Measurements from ENCODE around the gene MYD88. TPM values are rescaled to one million over a fixed set of nuclear protein-coding genes. Genes with fewer than 3 reads are reported as not detected.

Gene MYD88
- total RNA-seq, 1 donor from 2014 or later: 31.1 TPM

- Mint-ChIP-seq H3K27ac (peak overlapping the region; percentile 74), H3K27me3 (no peaks in the 10 kb centered on the region), H3K36me3 (peaks cover 9% of the 10 kb centered on the region), H3K4me3 (peak overlapping the region; percentile 32), H3K4me1 (ENCODE audit: unreplicated experiment) (peaks cover 17% of the 10 kb centered on the region), H3K9me3 (no peaks in the 10 kb centered on the region)
- no peak for TF ChIP-seq CTCF (conservative IDR thresholded peaks at IDR 0.05)
- DNase-seq (ENCODE audit: extremely low spot score, unreplicated experiment): no peak
These were observed 30.5 kb downstream of the MYD88 start for GRCh38 chr3:38169027-38169317.

- Mint-ChIP-seq H3K4me1 (ENCODE audit: unreplicated experiment) (peaks cover 26% of the 10 kb centered on the region), H3K4me3 (no peak overlapping the region), H3K27me3 (no peaks in the 10 kb centered on the region), H3K9me3 (no peaks in the 10 kb centered on the region), H3K27ac (no peak overlapping the region), H3K36me3 (peaks cover 9% of the 10 kb centered on the region)
- DNase-seq (ENCODE audit: extremely low spot score, unreplicated experiment): no peak
- TF ChIP-seq CTCF (conservative IDR thresholded peaks at IDR 0.05): no peak
These were observed 32.3 kb downstream of the MYD88 start for GRCh38 chr3:38170722-38171121.

GRCh38 chr3:38171622-38172021 is 33.2 kb downstream of the MYD88 start:
- peaks cover 27% of the 10 kb centered on the region for H3K4me1 Mint-ChIP-seq (ENCODE audit: unreplicated experiment)

GRCh38 chr3:38173834-38174418 is 35.5 kb downstream of the MYD88 start:
- H3K4me1 Mint-ChIP-seq (ENCODE audit: unreplicated experiment): peaks cover 22% of the 10 kb centered on the region

More at GRCh38 chr3:38171622-38172021, 33.2 kb downstream of the MYD88 start:
- H3K36me3 Mint-ChIP-seq: peaks cover 5% of the 10 kb centered on the region
- H3K27me3 Mint-ChIP-seq: no peaks in the 10 kb centered on the region
- TF ChIP-seq CTCF (conservative IDR thresholded peaks at IDR 0.05): no peak
- H3K9me3 Mint-ChIP-seq: no peaks in the 10 kb centered on the region
- H3K27ac Mint-ChIP-seq: no peak overlapping the region
- no peak for DNase-seq (ENCODE audit: extremely low spot score, unreplicated experiment)
- no peak overlapping the region for H3K4me3 Mint-ChIP-seq

GRCh38 chr3:38177181-38177580 is 38.7 kb downstream of the MYD88 start:
- no peak overlapping the region for H3K4me3 Mint-ChIP-seq
- peaks cover 23% of the 10 kb centered on the region for H3K4me1 Mint-ChIP-seq (ENCODE audit: unreplicated experiment)
- no peaks in the 10 kb centered on the region for H3K9me3 Mint-ChIP-seq
- no peak for DNase-seq (ENCODE audit: extremely low spot score, unreplicated experiment)
- no peak for TF ChIP-seq CTCF (conservative IDR thresholded peaks at IDR 0.05)
- peak overlapping the region; percentile 37 for H3K27ac Mint-ChIP-seq
- H3K36me3 Mint-ChIP-seq: peaks cover 10% of the 10 kb centered on the region
- no peaks in the 10 kb centered on the region for H3K27me3 Mint-ChIP-seq

More at GRCh38 chr3:38173834-38174418, 35.5 kb downstream of the MYD88 start:
- no peak for DNase-seq (ENCODE audit: extremely low spot score, unreplicated experiment)
- no peak overlapping the region for H3K27ac Mint-ChIP-seq
- H3K27me3 Mint-ChIP-seq: no peaks in the 10 kb centered on the region
- H3K36me3 Mint-ChIP-seq: peaks cover 6% of the 10 kb centered on the region
- H3K4me3 Mint-ChIP-seq: no peak overlapping the region
- no peak for TF ChIP-seq CTCF (conservative IDR thresholded peaks at IDR 0.05)
- H3K9me3 Mint-ChIP-seq: no peaks in the 10 kb centered on the region

GRCh38 chr3:38186781-38187180 is 48.3 kb downstream of the MYD88 start:
- H3K4me1 Mint-ChIP-seq (ENCODE audit: unreplicated experiment): peaks cover 8% of the 10 kb centered on the region
- H3K27ac Mint-ChIP-seq: no peak overlapping the region
- H3K4me3 Mint-ChIP-seq: no peak overlapping the region
- no peak for TF ChIP-seq CTCF (conservative IDR thresholded peaks at IDR 0.05)
- peaks cover 23% of the 10 kb centered on the region for H3K36me3 Mint-ChIP-seq
- no peak for DNase-seq (ENCODE audit: extremely low spot score, unreplicated experiment)
- H3K27me3 Mint-ChIP-seq: no peaks in the 10 kb centered on the region
- peaks cover 4% of the 10 kb centered on the region for H3K9me3 Mint-ChIP-seq

Data from type B pancreatic cell (in vitro differentiated cells).